Astrocyte (in vitro differentiated cells and primary cell): ENCODE measurements around the gene VEZT. TPM values are rescaled to one million over a fixed set of nuclear protein-coding genes. Genes with fewer than 3 reads are reported as not detected.
A peak's percentile ranks its signal among the peaks of the same experiment; 100 is the strongest.

Experiments
- DNase-seq: peaks from one replicate; pipeline ENCODE4 v3.0.0-alpha.2; 2010; ENCODE audit warnings: low read depth
- FAIRE-seq: peaks from 2 replicates; lab custom pipeline; 2011; peaks lifted over from hg19 to GRCh38; lab: Jason Lieb, UNC
- H2AFZ ChIP-seq: 2 replicates; pipeline ENCODE4 v1.6.0; 2012; ENCODE audit warnings: low read depth, low read length, inconsistent platforms
- H3K27ac ChIP-seq: 2 replicates; pipeline ENCODE4 v1.5.1; 2011; ENCODE audit warnings: low read depth, low read length, inconsistent platforms
- H3K27me3 ChIP-seq: 2 replicates; pipeline ENCODE4 v1.6.0; 2011; ENCODE audit warnings: low read length, inconsistent platforms; ENCODE audit not compliant: insufficient read depth
- H3K36me3 ChIP-seq: 2 replicates; pipeline ENCODE4 v1.5.1; 2011; ENCODE audit warnings: low read length, inconsistent platforms; ENCODE audit not compliant: insufficient read depth
- H3K4me1 ChIP-seq: 2 replicates; pipeline ENCODE4 v1.5.1; 2011; ENCODE audit warnings: low read length, inconsistent platforms; ENCODE audit not compliant: insufficient read depth
- H3K4me2 ChIP-seq: 2 replicates; pipeline ENCODE4 v1.6.0; 2012; ENCODE audit warnings: low read length, inconsistent platforms
- H3K4me3 ChIP-seq: 2 replicates; pipeline ENCODE4 v1.5.1; 2011; ENCODE audit warnings: low read depth, mild to moderate bottlenecking, low read length, inconsistent platforms; ENCODE audit not compliant: insufficient read depth
- H3K79me2 ChIP-seq: 2 replicates; pipeline ENCODE4 v1.6.0; 2012; ENCODE audit warnings: mild to moderate bottlenecking, low read length, inconsistent platforms; ENCODE audit not compliant: insufficient read depth
- H3K9ac ChIP-seq: 2 replicates; pipeline ENCODE4 v1.6.0; 2012; ENCODE audit warnings: mild to moderate bottlenecking, low read length, inconsistent platforms
- H3K9me3 ChIP-seq: 2 replicates; pipeline ENCODE4 v1.5.1; 2012; ENCODE audit warnings: low read depth, mild to moderate bottlenecking, low read length, inconsistent platforms; ENCODE audit not compliant: insufficient read depth
- H4K20me1 ChIP-seq: 2 replicates; pipeline ENCODE4 v1.6.0; 2012; ENCODE audit warnings: low read length, inconsistent platforms; ENCODE audit not compliant: insufficient read depth
- H3K27ac Mint-ChIP-seq: one replicate; pipeline ENCODE4 v1.8.0; 2021; ENCODE audit warnings: mild to moderate bottlenecking, mixed read lengths; ENCODE audit not compliant: unreplicated experiment
- H3K27me3 Mint-ChIP-seq: one replicate; pipeline ENCODE4 v1.8.0; 2021; ENCODE audit warnings: low read depth, mixed read lengths; ENCODE audit not compliant: unreplicated experiment
- H3K36me3 Mint-ChIP-seq: one replicate; pipeline ENCODE4 v1.8.0; 2021; ENCODE audit warnings: low read depth, mixed read lengths; ENCODE audit not compliant: unreplicated experiment
- H3K4me1 Mint-ChIP-seq: one replicate; pipeline ENCODE4 v1.8.0; 2021; ENCODE audit warnings: low read depth, mixed read lengths; ENCODE audit not compliant: unreplicated experiment
- H3K4me3 Mint-ChIP-seq: one replicate; pipeline ENCODE4 v1.8.0; 2021; ENCODE audit warnings: mild to moderate bottlenecking, moderate library complexity, mixed read lengths; ENCODE audit not compliant: unreplicated experiment
- H3K9me3 Mint-ChIP-seq: one replicate; pipeline ENCODE4 v1.8.0; 2021; ENCODE audit warnings: mild to moderate bottlenecking, mixed read lengths; ENCODE audit not compliant: unreplicated experiment
- EZH2 ChIP-seq: IDR thresholded peaks from 2 replicates; pipeline ENCODE4 v1.6.1; 2012; ENCODE audit warnings: mild to moderate bottlenecking, low read length, inconsistent platforms; ENCODE audit not compliant: insufficient read depth
- total RNA-seq: library from RNA; stranded (reverse); gene quantifications from 2 replicates; pipeline ENCODE4 v1.2.1, GENCODE V29; 2021
- TF ChIP-seq, protein P1 (sequence below): IDR thresholded peaks from 2 replicates; pipeline ENCODE4 v1.5.1; 2011; ENCODE audit warnings: low read depth, mild to moderate bottlenecking, inconsistent platforms, low read length, moderate library complexity; ENCODE audit not compliant: insufficient read depth

VEZT gene
- total RNA-seq, 1 donor from 2014 or later = 106 TPM

DNA sequence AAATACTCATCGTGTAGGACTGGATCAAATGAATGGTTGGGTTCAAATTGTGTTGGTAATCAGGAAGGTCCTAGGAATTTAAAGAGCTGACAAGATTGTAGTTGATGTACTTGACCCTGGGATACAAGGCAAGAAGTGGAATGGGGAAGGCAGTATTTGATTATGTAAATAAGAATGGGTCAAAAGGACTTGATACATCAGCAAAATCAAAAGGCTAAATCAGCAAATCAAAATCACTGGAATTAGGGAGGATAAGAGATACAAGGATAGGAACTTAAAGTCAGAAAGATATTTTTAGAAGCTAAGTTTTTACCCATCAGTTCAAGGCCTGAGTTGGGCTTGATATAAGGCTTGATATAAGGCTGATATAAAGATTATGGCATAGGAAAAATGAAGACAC is 65.8 kb downstream of the VEZT start:
- DNase-seq (no peak), FAIRE-seq (no peak)
- Mint-ChIP-seq H3K4me1 (no peaks in the 10 kb centered on the region), H3K36me3 (peaks cover 23% of the 10 kb centered on the region), H3K4me3 (no peak overlapping the region), H3K9me3 (no peaks in the 10 kb centered on the region), H3K27ac (no peak overlapping the region), H3K27me3 (no peaks in the 10 kb centered on the region)
- peaks cover 21% of the 10 kb centered on the region for H3K36me3 ChIP-seq
- peaks cover 3% of the 10 kb centered on the region for H4K20me1 ChIP-seq
- H3K4me3 ChIP-seq = no peak overlapping the region
- no peaks in the 10 kb centered on the region for H3K4me1 ChIP-seq
- H3K27ac ChIP-seq = no peak overlapping the region
- no peaks in the 10 kb centered on the region for H3K9me3 ChIP-seq
- TF ChIP-seq EZH2 = no peak
- TF ChIP-seq, protein P1, sequence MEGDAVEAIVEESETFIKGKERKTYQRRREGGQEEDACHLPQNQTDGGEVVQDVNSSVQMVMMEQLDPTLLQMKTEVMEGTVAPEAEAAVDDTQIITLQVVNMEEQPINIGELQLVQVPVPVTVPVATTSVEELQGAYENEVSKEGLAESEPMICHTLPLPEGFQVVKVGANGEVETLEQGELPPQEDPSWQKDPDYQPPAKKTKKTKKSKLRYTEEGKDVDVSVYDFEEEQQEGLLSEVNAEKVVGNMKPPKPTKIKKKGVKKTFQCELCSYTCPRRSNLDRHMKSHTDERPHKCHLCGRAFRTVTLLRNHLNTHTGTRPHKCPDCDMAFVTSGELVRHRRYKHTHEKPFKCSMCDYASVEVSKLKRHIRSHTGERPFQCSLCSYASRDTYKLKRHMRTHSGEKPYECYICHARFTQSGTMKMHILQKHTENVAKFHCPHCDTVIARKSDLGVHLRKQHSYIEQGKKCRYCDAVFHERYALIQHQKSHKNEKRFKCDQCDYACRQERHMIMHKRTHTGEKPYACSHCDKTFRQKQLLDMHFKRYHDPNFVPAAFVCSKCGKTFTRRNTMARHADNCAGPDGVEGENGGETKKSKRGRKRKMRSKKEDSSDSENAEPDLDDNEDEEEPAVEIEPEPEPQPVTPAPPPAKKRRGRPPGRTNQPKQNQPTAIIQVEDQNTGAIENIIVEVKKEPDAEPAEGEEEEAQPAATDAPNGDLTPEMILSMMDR = no peak
- no peak overlapping the region for H3K4me2 ChIP-seq
- H3K9ac ChIP-seq = no peak overlapping the region
- no peak overlapping the region for H2AFZ ChIP-seq
- no peaks in the 10 kb centered on the region for H3K27me3 ChIP-seq
- H3K79me2 ChIP-seq = peaks cover 4% of the 10 kb centered on the region

DNA sequence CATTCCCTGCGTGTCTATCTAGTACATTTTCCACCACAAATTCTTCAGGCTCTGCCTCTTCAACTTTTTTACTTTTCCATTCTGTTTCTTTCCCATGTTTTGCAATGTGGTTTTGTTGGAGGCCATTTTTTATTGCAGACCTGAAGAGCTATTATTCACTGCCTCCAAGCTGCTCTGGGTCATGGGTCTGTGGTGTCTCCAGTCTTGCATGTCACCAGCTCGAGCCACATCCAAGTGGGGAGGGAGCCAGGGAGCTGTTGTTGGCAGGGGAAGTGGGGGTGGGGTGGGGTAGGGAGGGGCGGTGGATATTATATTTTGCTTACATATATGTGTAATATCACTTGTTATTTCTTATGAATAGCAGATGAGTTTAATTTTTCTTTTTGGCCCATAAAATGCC is 69.1 kb downstream of the VEZT start:
- peaks cover 24% of the 10 kb centered on the region for H3K36me3 Mint-ChIP-seq

DNA sequence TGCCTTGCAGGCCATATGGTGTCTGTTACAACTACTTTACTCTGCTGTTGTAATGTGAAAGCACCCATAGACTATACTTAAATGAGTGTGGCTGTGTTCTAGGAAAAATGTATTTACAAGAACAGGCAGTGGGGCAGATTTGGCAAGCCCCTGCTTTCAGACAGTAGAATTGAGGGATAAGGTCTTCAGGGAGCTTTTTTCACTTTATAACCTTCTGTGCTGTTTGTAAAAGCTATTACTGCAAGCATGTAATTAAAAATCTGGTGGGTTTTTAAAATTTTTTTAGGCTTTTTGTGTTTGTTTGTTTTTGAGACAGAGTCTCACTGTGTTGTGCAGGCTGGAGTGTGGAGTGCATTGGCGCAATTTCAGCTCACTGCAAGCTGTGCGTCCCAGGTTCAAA is 73.9 kb downstream of the VEZT start:
- H3K9me3 ChIP-seq = no peaks in the 10 kb centered on the region
- FAIRE-seq = no peak
- H3K4me3 Mint-ChIP-seq = no peak overlapping the region
- peaks cover 9% of the 10 kb centered on the region for H3K36me3 ChIP-seq
- H4K20me1 ChIP-seq = no peaks in the 10 kb centered on the region
- no peak overlapping the region for H3K27ac Mint-ChIP-seq
- TF ChIP-seq, protein P1 = no peak
- TF ChIP-seq EZH2 = no peak
- no peak overlapping the region for H3K4me2 ChIP-seq
- no peak overlapping the region for H3K27ac ChIP-seq
- H3K9me3 Mint-ChIP-seq = no peaks in the 10 kb centered on the region
- peaks cover 12% of the 10 kb centered on the region for H3K36me3 Mint-ChIP-seq
- no peak overlapping the region for H2AFZ ChIP-seq
- no peaks in the 10 kb centered on the region for H3K27me3 Mint-ChIP-seq
- no peaks in the 10 kb centered on the region for H3K4me1 ChIP-seq
- H3K9ac ChIP-seq = no peak overlapping the region
- H3K79me2 ChIP-seq = no peaks in the 10 kb centered on the region
- H3K4me1 Mint-ChIP-seq = no peaks in the 10 kb centered on the region
- no peak overlapping the region for H3K4me3 ChIP-seq
- no peak for DNase-seq
- H3K27me3 ChIP-seq = no peaks in the 10 kb centered on the region

More for the DNA sequence above, 69.1 kb downstream of the VEZT start:
- Histone ChIP-seq H3K79me2 (no peaks in the 10 kb centered on the region), H3K27ac (no peak overlapping the region), H3K4me2 (no peak overlapping the region), H3K4me3 (no peak overlapping the region), H2AFZ (no peak overlapping the region), H3K9me3 (no peaks in the 10 kb centered on the region), H3K9ac (no peak overlapping the region), H3K4me1 (no peaks in the 10 kb centered on the region), H3K36me3 (peaks cover 21% of the 10 kb centered on the region), H4K20me1 (peaks cover 3% of the 10 kb centered on the region), H3K27me3 (no peaks in the 10 kb centered on the region)
- H3K27me3 Mint-ChIP-seq = no peaks in the 10 kb centered on the region
- no peaks in the 10 kb centered on the region for H3K4me1 Mint-ChIP-seq
- FAIRE-seq = no peak
- H3K27ac Mint-ChIP-seq = no peak overlapping the region
- H3K4me3 Mint-ChIP-seq = no peak overlapping the region
- peak; percentile 26 for DNase-seq
- TF ChIP-seq EZH2 = no peak
- TF ChIP-seq, protein P1 = no peak
- no peaks in the 10 kb centered on the region for H3K9me3 Mint-ChIP-seq
